H1 (cell line): ENCODE measurements around the gene TBC1D9. TPM values are rescaled to one million over a fixed set of nuclear protein-coding genes. Genes with fewer than 3 reads are reported as not detected.

ENCODE experiments used
- CTCF ChIA-PET: fragments of 300-600 bp; sonication (Branson Sonifier 250); formaldehyde crosslinking; loops from one replicate; lab custom pipeline; 2021; ENCODE audit not compliant: partially characterized antibody; lab: Charles Lee
- POLR2A ChIA-PET: fragments of 300-600 bp; sonication (Branson Sonifier 250); formaldehyde crosslinking; loops from one replicate; lab custom pipeline; 2021; ENCODE audit warnings: inconsistent platforms; ENCODE audit not compliant: partially characterized antibody; lab: Charles Lee
- DNase-seq, 2 experiments: peaks; one replicate each; pipeline versions ENCODE4 v3.0.0 to v3.0.0-alpha.2; 2010 to 2022; ENCODE audit warnings: low spot score in 2 of 2, low read depth in 1 of 2, mixed read lengths in 1 of 2
- FAIRE-seq: peaks from 2 replicates; lab custom pipeline; 2011; peaks lifted over from hg19 to GRCh38; lab: Jason Lieb, UNC
- H2AFZ ChIP-seq: 2 replicates; pipeline ENCODE4 v1.8.1; 2012; ENCODE audit warnings: low read length, inconsistent platforms
- H2AK5ac ChIP-seq: 2 replicates; pipeline ENCODE4 v1.6.1; 2013; ENCODE audit warnings: low read depth, low read length
- H2BK120ac ChIP-seq: replicated peaks from 2 replicates; pipeline ENCODE3; 2013; ENCODE audit warnings: low read depth, low read length, inconsistent platforms
- H2BK12ac ChIP-seq: 2 replicates; pipeline ENCODE4 v1.6.1; 2013; ENCODE audit warnings: low read depth, low read length
- H2BK15ac ChIP-seq: 2 replicates; pipeline ENCODE4 v1.6.1; 2013; ENCODE audit warnings: low read length
- H2BK20ac ChIP-seq: 2 replicates; pipeline ENCODE4 v1.6.1; 2013; ENCODE audit warnings: low read length
- H2BK5ac ChIP-seq: 2 replicates; pipeline ENCODE4 v1.6.1; 2013; ENCODE audit warnings: low read depth, low read length
- H3K14ac ChIP-seq: 2 replicates; pipeline ENCODE4 v1.6.1; 2013; ENCODE audit warnings: inconsistent platforms; ENCODE audit not compliant: insufficient read length
- H3K18ac ChIP-seq: 2 replicates; pipeline ENCODE4 v1.6.1; 2013; ENCODE audit warnings: low read length; ENCODE audit errors: extremely low read depth
- H3K23ac ChIP-seq: 2 replicates; pipeline ENCODE4 v1.6.1; 2013; ENCODE audit warnings: inconsistent platforms; ENCODE audit not compliant: insufficient read length
- H3K23me2 ChIP-seq: 2 replicates; pipeline ENCODE4 v1.6.1; 2013; ENCODE audit warnings: low read depth, low read length
- H3K27ac ChIP-seq: 2 replicates; pipeline ENCODE4 v1.6.1; 2011; ENCODE audit warnings: low read depth, low read length, inconsistent platforms
- H3K27me3 ChIP-seq, 4 experiments: replicated peaks in 1 of 4; 1 replicate in 1 of 4; 2 replicates in 3 of 4; pipeline versions ENCODE4 v1.6.1 to v1.8.1; 2011 to 2013; ENCODE audit warnings: low read length in 3 of 4, mild to moderate bottlenecking in 3 of 4, inconsistent platforms in 2 of 4, mixed read lengths in 2 of 4, moderate library complexity in 1 of 4; ENCODE audit not compliant: control insufficient read depth in 3 of 4, insufficient read depth in 3 of 4; ENCODE audit errors: extremely low read depth in 1 of 4
- H3K36me3 ChIP-seq, 4 experiments: 2 replicates each; pipeline versions ENCODE4 v1.6.1 to v1.8.1; 2011 to 2013; ENCODE audit warnings: mild to moderate bottlenecking in 4 of 4, low read length in 3 of 4, moderate library complexity in 2 of 4, control low read depth in 1 of 4, inconsistent platforms in 1 of 4; ENCODE audit not compliant: insufficient read depth in 4 of 4, control insufficient read depth in 2 of 4
- H3K4ac ChIP-seq: replicated peaks from 2 replicates; pipeline ENCODE3; 2013; ENCODE audit warnings: low read length, low read depth, mixed read lengths, inconsistent platforms; ENCODE audit not compliant: insufficient read length
- H3K4me1 ChIP-seq, 4 experiments: replicated peaks in 1 of 4; 1 replicate in 1 of 4; 2 replicates in 3 of 4; pipeline versions ENCODE4 v1.6.1 to v1.8.1; 2011 to 2013; ENCODE audit warnings: low read length in 3 of 4, inconsistent platforms in 2 of 4, mixed read lengths in 1 of 4; ENCODE audit not compliant: insufficient read depth in 4 of 4, control insufficient read depth in 3 of 4
- H3K4me2 ChIP-seq, 2 experiments: 2 replicates each; pipeline versions ENCODE4 v1.6.1 to v1.8.1; 2011 to 2013; ENCODE audit warnings: low read depth in 2 of 2, low read length in 2 of 2, control low read depth in 1 of 2, inconsistent platforms in 1 of 2, mild to moderate bottlenecking in 1 of 2; ENCODE audit not compliant: insufficient read depth in 1 of 2
- H3K4me3 ChIP-seq, 4 experiments: fragments of 200-600, 300-600 bp in 1 of 4; sonication (generic), shearing (Covaris generic), sonication (Bioruptor Twin) in 1 of 4; 2 replicates each; pipeline versions ENCODE4 v1.5.1 to v1.8.1; 2011 to 2016; ENCODE audit warnings: low read length in 4 of 4, low read depth in 3 of 4, control low read depth in 2 of 4, inconsistent platforms in 2 of 4, mild to moderate bottlenecking in 2 of 4, mixed read lengths in 1 of 4, moderate library complexity in 1 of 4; ENCODE audit not compliant: insufficient read depth in 2 of 4; ENCODE audit errors: extremely low read depth in 1 of 4
- H3K56ac ChIP-seq: replicated peaks from 2 replicates; pipeline ENCODE3; 2013; ENCODE audit warnings: low read depth, mild to moderate bottlenecking, mixed read lengths, low read length, inconsistent platforms; ENCODE audit not compliant: insufficient read length
- H3K79me1 ChIP-seq: 2 replicates; pipeline ENCODE4 v1.6.1; 2013; ENCODE audit warnings: low read depth, low read length, control low read depth
- H3K79me2 ChIP-seq, 2 experiments: 2 replicates each; pipeline versions ENCODE4 v1.6.1 to v1.8.1; 2012 to 2013; ENCODE audit warnings: low read length in 2 of 2, mild to moderate bottlenecking in 2 of 2, inconsistent platforms in 1 of 2; ENCODE audit not compliant: insufficient read depth in 2 of 2, control insufficient read depth in 1 of 2
- H3K9ac ChIP-seq, 4 experiments: replicated peaks in 1 of 4; 1 replicate in 1 of 4; 2 replicates in 3 of 4; pipeline versions ENCODE4 v1.6.1 to v1.8.1; 2011 to 2013; ENCODE audit warnings: low read depth in 3 of 4, low read length in 3 of 4, control low read depth in 2 of 4, mild to moderate bottlenecking in 2 of 4, moderate library complexity in 2 of 4, inconsistent platforms in 1 of 4; ENCODE audit errors: extremely low read depth in 1 of 4
- H3K9me3 ChIP-seq, 2 experiments: 2 replicates each; pipeline versions ENCODE4 v1.6.1 to v1.8.1; 2012 to 2013; ENCODE audit warnings: mild to moderate bottlenecking in 2 of 2, moderate library complexity in 2 of 2, control low read depth in 1 of 2, inconsistent platforms in 1 of 2, low read depth in 1 of 2, low read length in 1 of 2, mixed read lengths in 1 of 2; ENCODE audit not compliant: insufficient read depth in 2 of 2
- H4K20me1 ChIP-seq, 2 experiments: replicated peaks in 1 of 2; 2 replicates each; pipeline versions ENCODE3 to v1.8.1; 2011 to 2013; ENCODE audit warnings: inconsistent platforms in 2 of 2, low read length in 2 of 2, mild to moderate bottlenecking in 1 of 2; ENCODE audit not compliant: insufficient read depth in 2 of 2, control insufficient read depth in 1 of 2
- H4K5ac ChIP-seq: 2 replicates; pipeline ENCODE4 v1.6.1; 2013; ENCODE audit warnings: low read length, low read depth, mixed read lengths, inconsistent platforms; ENCODE audit not compliant: insufficient read length
- H4K8ac ChIP-seq: 2 replicates; pipeline ENCODE4 v1.8.0; 2013; ENCODE audit warnings: mild to moderate bottlenecking, moderate library complexity, low read length, inconsistent platforms; ENCODE audit not compliant: insufficient read depth; ENCODE audit errors: extremely low read depth
- H4K91ac ChIP-seq: replicated peaks from 2 replicates; pipeline ENCODE3; 2013; ENCODE audit warnings: low read length, mixed read lengths, inconsistent platforms; ENCODE audit not compliant: insufficient read length
- ASH2L ChIP-seq: fragments of 200-600, 300-600 bp; sonication (generic); IDR thresholded peaks from one replicate; pipeline ENCODE4 v1.7.1; 2017; ENCODE audit warnings: low read length
- EZH2 ChIP-seq: fragments of 200-600 bp; sonication (generic); IDR thresholded peaks from 2 replicates; pipeline ENCODE4 v1.7.1; 2012; ENCODE audit warnings: low read depth, mild to moderate bottlenecking, moderate library complexity, low read length, inconsistent platforms; ENCODE audit not compliant: severe bottlenecking
- SIX5 ChIP-seq: IDR thresholded peaks from 2 replicates; pipeline ENCODE4 v1.6.1; 2011; ENCODE audit warnings: mild to moderate bottlenecking, low read depth, low read length
- SRF ChIP-seq: IDR thresholded peaks from 2 replicates; pipeline ENCODE4 v1.6.1; 2011; ENCODE audit warnings: mild to moderate bottlenecking, low read depth, low read length, moderate library complexity
- WGBS, 2 experiments: shearing (Covaris generic) in 1 of 2; methylation state at CpG; one replicate each; pipeline versions ENCODE4 v1.1.6 to v1.1.7; 2013 to 2015; ENCODE audit warnings: low lambda C conversion rate in 2 of 2, mixed read lengths in 2 of 2, inconsistent platforms in 1 of 2, low coverage in 1 of 2, missing lambda C conversion rate in 1 of 2; ENCODE audit not compliant: insufficient replicate concordance in 2 of 2, insufficient coverage in 1 of 2, insufficient read length in 1 of 2; ENCODE audit errors: extremely low coverage in 1 of 2, missing lambda C conversion rate in 1 of 2; 5-methylcytosine and 5-hydroxymethylcytosine counted together
- polyA plus RNA-seq, 7 experiments: library from polyadenylated mRNA; depleted of rRNA in 3 of 7; stranded (reverse) in 5 of 7; unstranded in 2 of 7; fragments of >200 nt in 5 of 7; fragments of 200-250 nt in 2 of 7; gene quantifications; 1 replicate in 5 of 7; 2 replicates in 1 of 7; 4 replicates in 1 of 7; pipeline versions ENCODE4 v1.2.1 to v1.2.3, GENCODE V29; 2011 to 2013; ENCODE audit warnings: missing spikeins in 2 of 7, mixed read lengths in 2 of 7
- total RNA-seq: library from RNA; stranded (reverse); fragmentation: NEBNext Ultra II Directional; extraction: Animal tissue kit (Norgen Biotek cat#: 25700); gene quantifications from 2 replicates; pipeline ENCODE4 v1.2.1, GENCODE V29; 2021

The TBC1D9 gene
- total and polyA plus RNA-seq, 2 of the 8 experiments (the other 6 are each of a cell fraction or from before 2014, with no cell fraction given) = 0.94 to 1.0 TPM

- Histone ChIP-seq H2BK5ac (no peak overlapping the region), H3K36me3 (no peaks in the 10 kb centered on the region), H3K27me3 (no peaks in the 10 kb centered on the region), H4K91ac (no peak overlapping the region), H3K4me2 (no peak overlapping the region), H3K14ac (no peak overlapping the region), H3K4ac (no peak overlapping the region), H2BK15ac (no peak overlapping the region), H2AK5ac (no peak overlapping the region), H2AFZ (no peak overlapping the region), H3K4me3 (no peak overlapping the region), H3K23ac (no peak overlapping the region), H3K9me3 (no peaks in the 10 kb centered on the region), H3K56ac (no peak overlapping the region), H2BK20ac (no peak overlapping the region), H3K9ac (no peak overlapping the region), H2BK120ac (no peak overlapping the region), H3K27ac (no peak overlapping the region), H3K79me1 (no peaks in the 10 kb centered on the region), H4K20me1 (no peaks in the 10 kb centered on the region), H2BK12ac (no peak overlapping the region), H3K79me2 (no peaks in the 10 kb centered on the region), H4K5ac (no peak overlapping the region), H3K23me2 (no peaks in the 10 kb centered on the region), H3K18ac (no peak overlapping the region), H4K8ac (no peak overlapping the region), H3K4me1 (no peaks in the 10 kb centered on the region)
- TF ChIP-seq ASH2L (no peak), EZH2 (no peak), SRF (no peak), SIX5 (no peak)
- ChIA-PET CTCF (interaction anchor here (1.2 kb wide), 1 partner anchor 331 kb away, joined by 3 read pairs; the partner anchor contains the start of gene RNF150), POLR2A (no interaction called here)
- 90% methylated on average over 5 of the region's 5 CpGs; no CpG with 5 or more reads in 1 of the 2 experiments for WGBS, 2 experiments
- no peak for FAIRE-seq
- DNase-seq = no peak
Measured at GRCh38 chr4:140802591-140802990, 46.4 kb upstream of the TBC1D9 start.
